ENCODE measurements around the gene ANKRD11. TPM values are rescaled to one million over a fixed set of nuclear protein-coding genes. Genes with fewer than 3 reads are reported as not detected.

Gene ANKRD11
- total and polyA plus RNA-seq, 2 donors (not counting 3 experiments of a cell fraction or from before 2014, with no cell fraction given): 55.8 to 191 TPM

DNA sequence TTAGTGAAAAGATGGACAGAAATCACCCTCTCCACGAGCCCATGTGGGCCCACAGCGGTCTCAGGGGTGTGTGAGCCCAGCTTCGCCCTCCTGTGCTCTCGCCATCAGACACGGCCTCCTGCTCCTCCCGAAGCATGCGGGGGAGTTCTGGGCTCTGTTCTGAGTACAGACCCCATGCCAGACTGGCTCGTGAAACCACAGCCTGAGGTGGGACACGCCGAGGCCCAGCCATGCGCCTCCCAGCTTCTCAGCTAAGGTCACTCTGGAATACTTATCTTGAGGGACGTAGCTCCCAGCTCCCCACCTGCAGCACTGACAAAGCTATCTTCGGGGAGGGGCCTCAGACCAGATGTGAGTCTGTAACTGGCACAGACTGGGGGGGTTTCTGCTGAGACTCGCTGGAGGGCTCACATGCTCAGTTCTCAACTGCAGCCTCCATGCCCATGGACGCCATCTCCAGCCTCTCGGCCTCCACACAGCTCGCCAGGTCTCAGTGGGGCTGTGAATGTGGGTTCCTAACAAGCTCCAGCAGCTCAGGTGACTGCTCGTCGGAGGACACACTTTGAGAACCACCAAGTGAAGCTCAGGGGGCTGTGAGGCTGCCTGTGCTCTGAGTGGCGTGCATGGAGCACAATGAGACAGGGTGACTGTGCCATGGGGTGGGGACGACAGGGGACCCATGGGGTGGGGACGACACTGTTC, 177.6 kb downstream of the ANKRD11 start:
- H3K4me1 ChIP-seq (ENCODE audit: control insufficient read depth, extremely low read depth, insufficient read depth, low read length): peaks cover 33% of the 10 kb centered on the region
- dilution Hi-C loops (cut with MboI; ENCODE audit: extremely low pct_ligation_motif_present, low sequenced_read_pairs): no loop called here
- no TSS peak for BruUV-seq (replicated peaks)
- FAIRE-seq (no peak), DNase-seq (ENCODE audit: low read depth, low spot score) (no peak)
- no peak overlapping the region for H3K9ac ChIP-seq (replicated peaks; ENCODE audit: extremely low read depth, insufficient read depth, low read length)
- intact Hi-C loops (cut with micrococcal nuclease): no loop called here
- ChIA-PET CTCF (interaction anchor here (1.0 to 2.1 kb wide), 3 partner anchors 19 to 245 kb away, joined by 3 to 6 read pairs (median 3); no protein-coding TSS in a partner anchor), POLR2A (interaction anchor here (0.6 kb wide), 1 partner anchor 17 kb away, joined by 3 read pairs; no protein-coding TSS in a partner anchor)
- no peaks in the 10 kb centered on the region for H3K9me3 ChIP-seq (replicated peaks; ENCODE audit: control insufficient read depth, insufficient read depth, low read length)
- no peak for TF ChIP-seq MYC (IDR thresholded peaks at IDR 0.05; ENCODE audit: low read depth, low read length)
- TF ChIP-seq JUN (IDR thresholded peaks at IDR 0.05; ENCODE audit: borderline replicate concordance, insufficient read depth, insufficient read length, low read depth): no peak
- TF ChIP-seq, protein P1, sequence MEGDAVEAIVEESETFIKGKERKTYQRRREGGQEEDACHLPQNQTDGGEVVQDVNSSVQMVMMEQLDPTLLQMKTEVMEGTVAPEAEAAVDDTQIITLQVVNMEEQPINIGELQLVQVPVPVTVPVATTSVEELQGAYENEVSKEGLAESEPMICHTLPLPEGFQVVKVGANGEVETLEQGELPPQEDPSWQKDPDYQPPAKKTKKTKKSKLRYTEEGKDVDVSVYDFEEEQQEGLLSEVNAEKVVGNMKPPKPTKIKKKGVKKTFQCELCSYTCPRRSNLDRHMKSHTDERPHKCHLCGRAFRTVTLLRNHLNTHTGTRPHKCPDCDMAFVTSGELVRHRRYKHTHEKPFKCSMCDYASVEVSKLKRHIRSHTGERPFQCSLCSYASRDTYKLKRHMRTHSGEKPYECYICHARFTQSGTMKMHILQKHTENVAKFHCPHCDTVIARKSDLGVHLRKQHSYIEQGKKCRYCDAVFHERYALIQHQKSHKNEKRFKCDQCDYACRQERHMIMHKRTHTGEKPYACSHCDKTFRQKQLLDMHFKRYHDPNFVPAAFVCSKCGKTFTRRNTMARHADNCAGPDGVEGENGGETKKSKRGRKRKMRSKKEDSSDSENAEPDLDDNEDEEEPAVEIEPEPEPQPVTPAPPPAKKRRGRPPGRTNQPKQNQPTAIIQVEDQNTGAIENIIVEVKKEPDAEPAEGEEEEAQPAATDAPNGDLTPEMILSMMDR (IDR thresholded peaks at IDR 0.05; ENCODE audit: extremely low read depth in 1 of 2, insufficient read depth in 1 of 2, low read depth in 1 of 2, low read length in 2 of 2): no peak
- no peak for TF ChIP-seq POLR2A (IDR thresholded peaks at IDR 0.05; ENCODE audit: low read depth, low read length)
- TF ChIP-seq FOS (IDR thresholded peaks at IDR 0.05; ENCODE audit: borderline replicate concordance, insufficient read depth, low read length): no peak
- TF ChIP-seq, protein P2, sequence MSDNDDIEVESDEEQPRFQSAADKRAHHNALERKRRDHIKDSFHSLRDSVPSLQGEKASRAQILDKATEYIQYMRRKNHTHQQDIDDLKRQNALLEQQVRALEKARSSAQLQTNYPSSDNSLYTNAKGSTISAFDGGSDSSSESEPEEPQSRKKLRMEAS (IDR thresholded peaks at IDR 0.05; ENCODE audit: insufficient read depth, insufficient read length): no peak
- no peak for TF ChIP-seq GATA2 (IDR thresholded peaks at IDR 0.05; ENCODE audit: insufficient read depth, insufficient read length, low read depth, low read length)
- no peak for TF ChIP-seq POLR2AphosphoS5 (IDR thresholded peaks at IDR 0.05; ENCODE audit: insufficient read depth, low read depth, low read length)
- TF ChIP-seq EZH2 (IDR thresholded peaks at IDR 0.05; ENCODE audit: borderline replicate concordance, low read depth, low read length, severe bottlenecking): no peak
- no peaks in the 10 kb centered on the region for H3K9me1 ChIP-seq (replicated peaks; ENCODE audit: control insufficient read depth, extremely low read depth, insufficient read depth, low read length)
- no peak overlapping the region for H3K4me2 ChIP-seq (ENCODE audit: insufficient read depth, low read length)
- peaks cover 94% of the 10 kb centered on the region for H3K79me2 ChIP-seq (ENCODE audit: control insufficient read depth, insufficient read depth, low read length)
- H3K36me3 ChIP-seq (ENCODE audit: control insufficient read depth in 2 of 2, extremely low read depth in 1 of 2, insufficient read depth in 2 of 2, low read length in 2 of 2): peaks cover 0 to 12% of the 10 kb centered on the region in 2 experiments
- no peak overlapping the region for H3K4me3 ChIP-seq (replicated peaks in 1 of 3; ENCODE audit: insufficient read depth in 1 of 3, low read depth in 1 of 3, low read length in 3 of 3)
- H4K20me1 ChIP-seq (replicated peaks; ENCODE audit: control insufficient read depth, extremely low read depth, insufficient read depth, low read length): no peaks in the 10 kb centered on the region
- H3K27ac ChIP-seq (ENCODE audit: insufficient read depth, low read depth, low read length): no peak overlapping the region
- no peaks in the 10 kb centered on the region for H3K27me3 ChIP-seq (ENCODE audit: control insufficient read depth in 2 of 2, insufficient read depth in 2 of 2, low read length in 2 of 2)
- no peak overlapping the region for H2AFZ ChIP-seq (ENCODE audit: low read depth, low read length)
